SKM-1 treated with dmso at 0.1 percent for 144 hours (cell line): Measurements from ENCODE around the gene ABHD1.

Source experiments
- DNase-seq: peaks from one replicate; lab custom pipeline; 2025; ENCODE audit not compliant: unreplicated experiment; lab: John Stamatoyannopoulos, UW

Gene ABHD1

GRCh38 chr2:27134781-27135477, 11.3 kb downstream of the ABHD1 start:
- DNase-seq, result no peak

GRCh38 chr2:27135478-27135955, 11.9 kb downstream of the ABHD1 start:
- no peak for DNase-seq

GRCh38 chr2:27136751-27137150, 13.1 kb downstream of the ABHD1 start:
- no peak for DNase-seq

GRCh38 chr2:27137322-27137935, 13.8 kb downstream of the ABHD1 start:
- no peak for DNase-seq

- no peak for DNase-seq
These were observed 14.5 kb downstream of the ABHD1 start for GRCh38 chr2:27138111-27138510.

- no peak for DNase-seq
These were observed 15.7 kb downstream of the ABHD1 start, which contains the start of gene PRR30 for GRCh38 chr2:27139310-27139709. PRR30 (minus strand) TSS chr2:27139410; CDS start chr2:27138329, 1,081 bp downstream.

- no peak for DNase-seq
These were observed 19.7 kb downstream of the ABHD1 start for GRCh38 chr2:27143285-27143684.

GRCh38 chr2:27145682-27146081, 22.1 kb downstream of the ABHD1 start:
- DNase-seq, result no peak

- no peak for DNase-seq
These were observed 24.3 kb downstream of the ABHD1 start for GRCh38 chr2:27147935-27148334.

GRCh38 chr2:27148801-27149439, 25.3 kb downstream of the ABHD1 start, which contains the start of gene TCF23:
TCF23 (plus strand) TSS chr2:27149004; CDS start chr2:27149134, 130 bp downstream.
- no peak for DNase-seq

- no peak for DNase-seq
These were observed 26.2 kb downstream of the ABHD1 start for GRCh38 chr2:27149570-27150405.

- DNase-seq, result no peak
These were observed 27.1 kb downstream of the ABHD1 start for GRCh38 chr2:27150639-27151230.

GRCh38 chr2:27152102-27152795, 28.6 kb downstream of the ABHD1 start:
- DNase-seq, result no peak

- DNase-seq, result no peak
These were observed 29.3 kb downstream of the ABHD1 start for GRCh38 chr2:27152796-27153464.

- DNase-seq, result no peak
These were observed 30.9 kb downstream of the ABHD1 start for GRCh38 chr2:27154488-27154887.

- no peak for DNase-seq
These were observed 31.5 kb downstream of the ABHD1 start for GRCh38 chr2:27155069-27155520.

GRCh38 chr2:27158468-27158867, 34.9 kb downstream of the ABHD1 start:
- no peak for DNase-seq

- DNase-seq, result no peak
These were observed 35.7 kb downstream of the ABHD1 start for GRCh38 chr2:27159271-27159670.

GRCh38 chr2:27160191-27160590, 36.6 kb downstream of the ABHD1 start:
- no peak for DNase-seq
